ENCODE data around the gene HHEX. TPM values are rescaled to one million over a fixed set of nuclear protein-coding genes. Genes with fewer than 3 reads are reported as not detected.

HHEX gene
- total RNA-seq, 1 experiment from 2014 or later, result 2.9 TPM

DNA sequence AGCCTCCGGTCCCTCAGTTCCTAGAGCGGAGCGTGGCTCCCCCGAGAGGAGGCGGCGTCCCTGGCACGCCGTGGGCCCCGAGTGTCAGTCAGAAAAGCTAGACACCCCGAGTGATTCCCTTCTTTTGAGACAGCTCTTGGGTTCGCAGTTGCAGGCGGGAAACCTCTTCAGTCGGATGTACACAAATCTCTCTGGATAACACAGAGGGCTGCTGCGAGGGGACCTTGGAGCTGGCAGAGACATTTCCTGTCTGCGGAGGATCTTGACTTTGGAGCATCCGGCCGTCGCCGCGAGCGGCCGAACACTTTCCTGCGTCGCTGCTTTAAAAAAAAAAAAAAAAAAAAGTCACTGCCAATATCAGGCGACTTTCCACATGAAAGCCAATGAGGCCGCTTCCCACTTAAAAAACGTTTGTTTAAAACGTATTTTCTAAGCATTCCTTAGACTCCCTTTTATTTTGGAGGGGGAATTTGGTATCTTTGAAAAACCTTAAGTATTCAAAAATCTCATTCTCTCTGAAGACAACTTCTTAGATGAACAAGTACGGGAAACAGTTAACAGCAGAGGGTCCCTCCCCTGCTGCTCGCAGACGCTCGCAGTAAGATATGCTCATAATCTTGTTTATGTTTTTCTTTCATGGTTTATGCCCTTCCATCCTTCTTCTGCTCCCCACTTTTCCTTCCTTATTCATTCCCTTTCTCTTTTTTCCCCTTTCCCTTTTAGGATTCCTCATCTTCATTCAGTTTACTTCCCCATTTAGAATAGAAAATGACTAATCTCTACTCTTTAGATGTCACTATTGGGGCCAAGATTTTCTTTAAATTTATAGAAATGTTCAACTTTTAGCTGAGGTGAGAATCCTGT lies 10.0 kb downstream of the HHEX start:
- Histone ChIP-seq H3K36me3 (no peaks in the 10 kb centered on the region), H3K4me1 (no peaks in the 10 kb centered on the region), H3K27ac (no peak overlapping the region; the same call in 1 of the 2 replicates), H3K9me3 (replicated peaks) (no peaks in the 10 kb centered on the region), H3K27me3 (no peaks in the 10 kb centered on the region), H3K4me3 (peak overlapping the region; percentile 60)
- peak; percentile 60 to 69 for DNase-seq

DNA sequence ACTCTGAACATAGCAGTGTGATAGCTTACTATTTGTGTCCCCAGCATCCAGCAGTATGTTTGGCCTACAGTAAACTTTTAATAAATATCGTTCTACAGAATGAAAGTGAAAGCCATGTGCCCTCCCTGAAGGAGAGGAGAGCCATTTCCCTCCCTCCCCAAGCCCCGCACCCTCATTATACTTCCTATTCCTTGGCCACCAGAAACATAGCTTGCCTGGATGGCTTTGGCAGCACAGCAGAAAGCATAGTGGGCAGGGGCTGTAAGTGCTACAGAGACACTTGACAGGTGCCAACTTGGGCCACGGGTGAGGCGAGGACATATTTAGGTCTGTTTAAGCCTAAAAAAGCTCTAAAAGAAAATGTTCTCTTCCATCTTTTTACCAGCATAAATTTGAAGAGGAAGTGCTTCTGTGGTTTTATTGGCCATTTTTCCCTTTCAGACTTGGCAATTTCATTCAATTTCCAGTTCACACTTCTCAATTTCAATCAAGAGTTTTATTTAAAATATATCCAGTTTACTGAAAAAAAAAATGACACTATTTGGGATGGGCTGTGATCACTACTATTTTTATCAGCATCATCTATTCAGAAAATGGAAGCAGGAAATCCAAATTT lies 12.7 kb downstream of the HHEX start:
- Histone ChIP-seq H3K36me3 (no peaks in the 10 kb centered on the region), H3K4me3 (no peak overlapping the region), H3K4me1 (no peaks in the 10 kb centered on the region), H3K27me3 (no peaks in the 10 kb centered on the region), H3K9me3 (replicated peaks) (no peaks in the 10 kb centered on the region), H3K27ac (no peak overlapping the region)
- no peak for DNase-seq

DNA sequence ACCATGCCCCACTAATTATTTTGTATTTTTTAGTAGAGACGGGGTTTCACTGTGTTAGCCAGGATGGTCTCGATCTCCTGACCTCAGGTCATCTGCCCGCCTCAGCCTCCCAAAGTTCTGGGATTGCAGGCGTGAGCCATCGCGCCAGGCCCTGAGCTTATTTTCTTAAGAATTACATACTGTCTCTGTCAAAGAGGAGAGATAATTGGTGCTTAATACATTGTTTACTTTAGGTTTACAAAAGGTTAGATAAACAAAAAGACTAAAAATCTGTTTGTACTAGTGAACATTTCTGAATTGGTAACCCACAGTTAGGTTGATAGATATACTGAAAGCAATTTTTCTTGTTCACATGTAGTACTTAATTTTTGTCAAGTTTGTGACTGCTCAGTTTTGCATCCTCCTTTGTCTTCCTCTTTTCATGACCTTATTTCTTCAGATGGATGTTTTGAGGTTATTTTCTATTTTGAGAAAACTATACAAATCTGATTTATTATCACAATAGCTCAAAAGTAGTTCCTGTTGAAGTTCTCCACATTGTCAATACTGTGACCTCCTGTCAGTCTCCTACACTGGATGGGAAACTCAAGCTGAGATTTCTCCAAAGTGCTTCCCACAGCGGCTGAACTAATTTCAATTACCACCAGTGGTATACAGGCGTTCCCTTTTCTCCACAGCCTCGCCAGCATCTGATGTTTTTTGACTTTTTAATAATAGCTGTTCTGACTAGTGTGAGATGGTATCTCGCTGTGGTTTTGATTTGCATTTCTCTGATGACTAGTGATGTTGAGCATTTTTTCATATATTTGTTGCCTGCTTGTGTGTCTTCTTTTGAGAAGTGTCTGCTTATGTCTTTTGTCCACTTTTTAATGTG lies 22.5 kb downstream of the HHEX start:
- Histone ChIP-seq H3K36me3 (no peaks in the 10 kb centered on the region), H3K4me1 (0 out of 2 replicates have a peak, but pooled peaks cover 6% of the 10 kb centered on the region), H3K27ac (no peak overlapping the region), H3K27me3 (no peaks in the 10 kb centered on the region), H3K4me3 (no peak overlapping the region), H3K9me3 (replicated peaks) (no peaks in the 10 kb centered on the region)
- peak; percentile 18 to 20 for DNase-seq

DNA sequence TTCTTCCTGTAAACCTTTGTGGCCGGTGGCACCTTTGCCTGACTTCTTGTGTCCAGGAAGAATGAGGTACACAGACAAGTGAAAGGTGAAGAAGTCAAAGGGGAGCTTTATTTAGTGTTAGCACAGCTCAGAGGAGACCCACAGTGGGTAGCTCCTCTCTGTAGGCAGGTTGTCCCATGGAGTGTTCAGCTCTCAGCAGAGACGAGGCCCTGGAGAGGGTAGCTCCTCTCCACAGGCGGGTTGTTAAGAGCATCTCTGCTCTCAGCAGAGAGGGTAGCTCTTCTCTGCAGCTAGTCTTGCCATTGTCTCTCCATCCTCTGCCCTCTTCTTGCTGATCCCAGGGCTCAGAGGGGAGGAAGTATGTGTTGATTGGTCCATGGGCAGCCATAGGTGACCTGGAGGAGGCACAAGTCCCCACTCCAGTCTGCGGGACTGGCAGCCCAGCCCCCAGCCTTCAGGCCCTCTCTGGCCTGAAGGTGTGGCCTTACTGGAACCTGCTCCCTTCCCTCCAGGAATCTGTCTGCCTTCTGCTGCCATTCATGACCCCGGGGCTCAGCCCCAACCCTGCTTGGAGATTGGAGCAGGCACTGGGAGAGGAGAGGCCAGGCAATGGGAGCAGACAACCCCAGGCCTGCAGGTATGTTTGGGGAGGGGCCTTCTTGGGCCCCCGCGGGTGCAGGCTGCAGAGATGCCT lies 24.5 kb downstream of the HHEX start:
- no peaks in the 10 kb centered on the region for H3K27me3 ChIP-seq
- H3K4me3 ChIP-seq, result no peak overlapping the region
- DNase-seq, result no peak
- no peak overlapping the region for H3K27ac ChIP-seq
- H3K36me3 ChIP-seq, result no peaks in the 10 kb centered on the region
- no peaks in the 10 kb centered on the region for H3K9me3 ChIP-seq (replicated peaks)
- H3K4me1 ChIP-seq, result 0 out of 2 replicates have a peak, but pooled peaks cover 4% of the 10 kb centered on the region

DNA sequence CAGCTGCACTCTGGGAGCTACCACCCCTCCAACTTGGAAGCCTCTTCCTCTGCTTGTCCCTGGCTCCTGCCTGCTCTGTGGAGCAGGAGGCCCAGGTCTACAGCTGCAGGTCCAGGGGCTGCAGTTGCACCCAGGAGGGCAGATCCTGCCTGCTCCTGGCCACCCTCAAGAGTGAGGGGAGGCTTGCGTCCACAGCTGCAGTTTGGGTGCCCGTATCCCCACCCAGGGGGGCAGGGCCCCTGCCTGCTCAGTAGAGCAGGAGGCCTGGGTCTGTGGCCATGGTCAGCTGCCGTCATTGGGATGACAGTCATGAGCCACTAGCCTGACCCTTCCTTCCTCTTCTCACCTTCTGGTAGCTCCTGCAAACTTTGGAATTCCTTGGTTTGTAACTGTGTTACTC lies 25.1 kb downstream of the HHEX start:
- H3K27me3 ChIP-seq, result no peaks in the 10 kb centered on the region
- DNase-seq, result no peak

DNA sequence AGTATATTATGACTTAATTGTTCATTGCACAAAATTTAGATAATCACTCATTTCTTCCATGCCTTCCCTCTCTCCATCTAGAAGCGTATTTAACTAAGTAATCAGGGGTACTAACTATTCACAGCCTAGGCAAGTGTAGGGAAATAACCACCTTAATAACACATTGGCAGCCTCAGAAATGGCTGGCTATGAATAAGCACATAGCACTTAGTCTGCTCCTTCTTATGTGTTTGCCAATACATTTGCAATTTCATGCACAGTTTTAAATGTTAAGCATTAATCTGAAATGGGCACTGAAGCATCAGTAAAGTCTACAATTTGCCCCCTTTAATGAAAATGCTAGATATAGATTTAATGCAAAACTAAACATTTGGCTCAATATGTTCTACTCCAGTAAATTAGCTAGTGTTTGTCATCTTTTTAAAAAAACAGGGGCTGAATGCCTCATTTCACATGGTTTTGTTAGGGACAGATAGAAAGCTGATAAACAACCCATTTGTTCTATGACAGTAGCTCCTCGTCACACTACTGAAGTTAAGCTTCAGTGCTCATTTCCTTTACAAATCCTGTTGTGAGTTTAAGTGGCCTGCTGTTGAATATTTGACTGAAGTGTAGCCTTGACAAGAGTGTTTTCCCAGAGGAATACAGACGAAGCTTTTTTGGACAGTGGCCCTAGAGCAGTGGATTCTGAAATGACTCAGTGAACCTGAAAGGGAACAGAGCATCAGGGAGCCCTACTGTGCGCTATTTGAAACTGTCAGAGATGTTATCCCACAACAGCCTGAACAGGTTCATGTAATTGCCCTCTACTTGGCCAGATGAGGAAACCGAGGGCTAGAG lies 30.5 kb downstream of the HHEX start:
- Histone ChIP-seq H3K4me1 (no peaks in the 10 kb centered on the region), H3K9me3 (replicated peaks) (no peaks in the 10 kb centered on the region), H3K27ac (no peak overlapping the region), H3K27me3 (no peaks in the 10 kb centered on the region), H3K4me3 (no peak overlapping the region), H3K36me3 (no peaks in the 10 kb centered on the region)
- DNase-seq, result no peak

More for the DNA sequence above, 25.1 kb downstream of the HHEX start:
- Histone ChIP-seq H3K27ac (no peak overlapping the region), H3K4me3 (no peak overlapping the region), H3K9me3 (replicated peaks) (no peaks in the 10 kb centered on the region), H3K36me3 (no peaks in the 10 kb centered on the region), H3K4me1 (0 out of 2 replicates have a peak, but pooled peaks cover 4% of the 10 kb centered on the region)

DNA sequence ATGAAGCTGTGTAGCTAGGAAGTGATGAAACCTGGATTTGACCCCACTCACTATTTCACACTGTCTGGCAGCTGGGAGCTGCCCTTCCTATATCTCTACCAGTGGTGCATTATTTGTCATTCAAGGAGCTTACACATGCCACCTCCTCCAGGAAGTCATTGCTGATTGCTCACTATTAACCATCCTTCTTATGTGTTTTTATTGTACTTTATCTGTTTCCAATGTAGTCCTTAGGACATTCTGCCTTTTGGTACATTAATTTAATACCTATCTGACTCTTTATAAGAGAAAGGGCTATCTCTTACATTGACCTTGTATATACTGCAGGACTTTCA lies 31.0 kb downstream of the HHEX start:
- no peaks in the 10 kb centered on the region for H3K9me3 ChIP-seq (replicated peaks)
- H3K4me1 ChIP-seq, result no peaks in the 10 kb centered on the region
- no peaks in the 10 kb centered on the region for H3K36me3 ChIP-seq
- H3K27ac ChIP-seq, result no peak overlapping the region
- H3K27me3 ChIP-seq, result no peaks in the 10 kb centered on the region
- no peak for DNase-seq
- no peak overlapping the region for H3K4me3 ChIP-seq

DNA sequence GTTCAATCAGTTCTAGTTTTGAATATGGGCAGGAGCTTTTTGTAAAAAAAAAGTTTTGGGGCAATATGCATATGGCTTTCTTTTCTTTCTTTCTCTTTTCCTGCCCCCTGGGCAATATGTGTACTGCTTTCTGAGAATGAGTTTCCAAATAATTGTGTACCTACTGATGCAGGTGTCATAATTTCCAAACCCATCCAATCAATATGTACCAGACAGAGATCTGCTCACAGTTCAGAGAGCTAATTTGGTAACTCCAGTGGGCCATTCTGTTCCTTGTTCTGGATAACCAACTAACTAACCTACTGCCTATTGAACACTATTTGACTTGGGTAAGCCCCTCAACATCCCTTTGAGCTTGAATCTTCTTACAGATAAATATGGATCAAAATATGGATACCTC lies 32.6 kb downstream of the HHEX start:
- H3K27ac ChIP-seq, result no peak overlapping the region
- no peak overlapping the region for H3K4me3 ChIP-seq
- H3K27me3 ChIP-seq, result no peaks in the 10 kb centered on the region
- peaks cover under 1% of the 10 kb centered on the region; the same call in 1 of the 2 replicates for H3K4me1 ChIP-seq
- no peak for DNase-seq
- no peaks in the 10 kb centered on the region for H3K9me3 ChIP-seq (replicated peaks)
- H3K36me3 ChIP-seq, result no peaks in the 10 kb centered on the region

DNA sequence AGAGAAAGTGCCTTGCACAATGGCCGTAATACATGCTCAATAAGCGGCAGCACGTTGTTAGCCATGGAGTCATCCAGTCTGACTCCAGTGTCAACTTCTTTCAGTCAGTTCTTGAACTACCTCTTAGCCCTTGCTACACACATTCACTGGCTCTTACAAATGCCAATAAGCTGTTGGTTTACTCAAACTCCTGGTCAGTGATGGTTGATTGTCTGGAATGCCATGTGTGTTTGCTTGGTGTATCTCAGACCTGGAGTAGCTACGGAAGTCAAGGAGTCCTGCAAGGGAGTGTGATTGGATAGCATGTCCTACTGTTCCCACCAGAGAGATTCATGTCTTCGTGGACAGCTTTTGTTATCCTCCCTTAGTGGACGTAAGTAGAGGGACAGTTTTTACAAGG lies 37.4 kb downstream of the HHEX start:
- no peaks in the 10 kb centered on the region for H3K27me3 ChIP-seq
- H3K9me3 ChIP-seq (replicated peaks), result no peaks in the 10 kb centered on the region
- no peaks in the 10 kb centered on the region for H3K36me3 ChIP-seq
- H3K4me1 ChIP-seq, result peaks cover 7% of the 10 kb centered on the region; the same call in 1 of the 2 replicates
- no peak overlapping the region for H3K27ac ChIP-seq
- no peak overlapping the region for H3K4me3 ChIP-seq
- no peak for DNase-seq

DNA sequence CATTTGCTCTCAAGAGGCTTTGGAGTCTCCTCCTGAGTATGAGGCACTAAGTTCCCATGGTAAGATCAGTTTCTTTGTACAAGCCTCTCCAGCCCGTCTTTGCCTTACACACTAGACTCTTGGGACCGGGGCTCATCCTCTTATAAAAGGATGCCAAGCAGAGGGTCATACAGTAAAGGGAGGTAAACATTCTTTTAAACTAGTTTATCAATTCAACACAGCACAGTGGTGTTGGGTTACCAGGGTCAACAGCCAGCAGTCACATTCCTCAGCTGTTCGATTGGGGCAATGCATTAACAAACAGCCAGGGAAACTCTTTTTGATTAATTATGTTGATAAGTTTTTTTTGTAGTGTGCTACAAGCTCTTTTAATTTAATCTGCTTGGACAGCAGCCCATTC lies 37.8 kb downstream of the HHEX start:
- Histone ChIP-seq H3K27ac (no peak overlapping the region), H3K36me3 (no peaks in the 10 kb centered on the region), H3K4me3 (no peak overlapping the region), H3K4me1 (peaks cover 7% of the 10 kb centered on the region; the same call in 1 of the 2 replicates), H3K27me3 (no peaks in the 10 kb centered on the region), H3K9me3 (replicated peaks) (no peaks in the 10 kb centered on the region)
- DNase-seq, result peak in 1 of 2 experiments; percentile 17

DNA sequence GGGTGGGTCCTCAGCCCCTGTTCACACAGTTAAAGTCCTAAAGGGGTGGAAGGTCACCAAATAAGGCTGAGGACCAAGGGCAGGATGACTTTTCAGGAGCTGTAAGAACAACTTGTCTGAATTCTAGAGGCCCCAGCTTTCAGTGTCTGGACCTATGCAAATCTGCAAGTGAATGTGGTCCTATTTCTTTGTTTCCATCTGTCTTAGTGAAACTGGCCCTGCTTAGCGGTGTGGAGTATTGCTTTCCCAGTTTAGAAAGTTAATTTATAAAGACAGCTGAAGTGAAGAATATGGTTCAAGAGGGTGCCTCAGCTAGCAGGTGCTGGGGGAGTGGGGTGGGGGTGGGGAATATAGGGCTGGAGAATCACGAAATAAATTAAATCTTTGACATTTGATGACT lies 40.1 kb downstream of the HHEX start:
- Histone ChIP-seq H3K4me1 (peaks cover 7% of the 10 kb centered on the region; the same call in 1 of the 2 replicates), H3K27me3 (no peaks in the 10 kb centered on the region), H3K27ac (no peak overlapping the region), H3K36me3 (no peaks in the 10 kb centered on the region), H3K4me3 (no peak overlapping the region), H3K9me3 (replicated peaks) (no peaks in the 10 kb centered on the region)
- no peak for DNase-seq

DNA sequence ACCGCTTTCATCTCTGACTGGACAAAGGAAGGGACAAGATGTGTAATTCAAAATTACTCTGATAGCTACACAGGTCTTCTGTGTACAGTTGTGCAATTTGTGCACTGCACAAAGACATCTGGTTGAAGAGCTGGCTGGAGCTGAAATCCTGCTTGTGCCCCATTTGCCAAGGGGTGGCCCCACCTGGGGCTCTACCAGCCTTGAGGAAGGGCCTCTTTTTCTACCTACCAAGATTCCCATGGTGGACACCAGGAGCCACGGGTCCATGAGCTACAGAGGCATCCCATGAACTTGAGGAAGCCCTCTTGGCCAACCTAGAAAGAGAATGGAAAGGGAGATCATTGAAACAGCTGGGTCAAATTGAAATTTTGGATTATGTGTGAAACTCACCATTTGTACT lies 43.2 kb downstream of the HHEX start:
- H3K9me3 ChIP-seq (replicated peaks), result no peaks in the 10 kb centered on the region
- H3K27me3 ChIP-seq, result no peaks in the 10 kb centered on the region
- no peaks in the 10 kb centered on the region for H3K36me3 ChIP-seq
- H3K4me3 ChIP-seq, result no peak overlapping the region
- no peak overlapping the region for H3K27ac ChIP-seq
- H3K4me1 ChIP-seq, result peaks cover under 1% of the 10 kb centered on the region; the same call in 1 of the 2 replicates
- no peak for DNase-seq

DNA sequence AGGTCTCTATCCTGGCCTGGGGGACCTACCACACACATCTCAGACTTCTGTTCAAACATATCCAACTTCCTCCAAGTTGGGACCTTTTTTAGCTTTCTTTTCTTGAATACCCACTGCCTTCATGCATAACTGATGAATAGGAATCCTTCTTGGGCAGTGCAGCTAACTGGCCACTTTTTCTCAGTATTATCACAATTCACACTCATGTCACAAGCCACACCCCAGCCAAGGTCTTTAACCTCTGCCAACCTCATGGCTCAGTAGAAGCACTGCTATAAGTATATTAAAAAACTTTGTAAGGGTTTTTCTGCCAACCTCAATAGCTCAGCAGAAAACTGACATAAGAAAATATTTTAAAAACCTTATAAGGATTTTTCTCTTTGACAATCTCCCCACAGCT lies 44.5 kb downstream of the HHEX start:
- H3K9me3 ChIP-seq (replicated peaks), result no peaks in the 10 kb centered on the region
- DNase-seq, result no peak
- H3K36me3 ChIP-seq, result no peaks in the 10 kb centered on the region
- H3K27me3 ChIP-seq, result no peaks in the 10 kb centered on the region
- no peak overlapping the region for H3K27ac ChIP-seq
- no peak overlapping the region for H3K4me3 ChIP-seq
- no peaks in the 10 kb centered on the region for H3K4me1 ChIP-seq

DNA sequence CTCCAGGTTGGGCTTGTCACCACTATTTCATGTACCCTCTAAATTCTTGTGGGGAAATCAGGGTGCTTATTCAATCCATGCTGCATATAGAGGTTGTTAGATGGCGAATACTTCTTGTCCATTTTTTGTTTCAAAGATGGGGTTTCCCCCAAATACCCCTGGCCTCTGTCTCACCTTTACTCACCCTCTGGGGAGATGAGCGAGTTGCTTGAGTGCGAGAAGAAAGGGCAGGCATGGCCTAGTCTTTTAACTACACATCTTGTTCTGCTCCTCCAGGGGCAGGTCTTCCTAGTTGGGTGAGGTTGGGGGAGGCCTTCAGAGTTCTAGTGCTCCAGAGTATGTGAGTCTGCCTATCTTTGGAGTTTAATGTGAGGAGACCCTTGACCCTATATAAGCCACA lies 46.2 kb downstream of the HHEX start:
- Histone ChIP-seq H3K4me1 (no peaks in the 10 kb centered on the region), H3K27me3 (no peaks in the 10 kb centered on the region), H3K9me3 (replicated peaks) (no peaks in the 10 kb centered on the region), H3K36me3 (no peaks in the 10 kb centered on the region), H3K4me3 (no peak overlapping the region), H3K27ac (no peak overlapping the region)
- DNase-seq, result no peak

Data from SJCRH30 (cell line).